Measurements from ENCODE around the gene SMYD3. TPM values are rescaled to one million over a fixed set of nuclear protein-coding genes. Genes with fewer than 3 reads are reported as not detected.

Gene SMYD3
- total RNA-seq, 2 donors from 2014 or later: 13.5 to 20.8 TPM

- Histone ChIP-seq H3K36me3 (replicated peaks in 1 of 2; ENCODE audit: insufficient read depth in 1 of 2, low read depth in 2 of 2) (no peaks in the 10 kb centered on the region), H3K9me3 (no peaks in the 10 kb centered on the region), H3K27ac (no peak overlapping the region), H3K27me3 (no peaks in the 10 kb centered on the region), H3K4me3 (no peak overlapping the region), H3K4me1 (peaks cover 6% of the 10 kb centered on the region)
- TF ChIP-seq CTCF (IDR thresholded peaks at IDR 0.05) (no peak), POLR2A (IDR thresholded peaks at IDR 0.05) (no peak)
- DNase-seq: no peak
- WGBS, 2 donors: 84 to 89% methylated on average over 13 of the region's 13 CpGs
- intact Hi-C loops (cut with DNase I): no loop called here
- no peak for ATAC-seq
Observed at GRCh38 chr1:246110343-246111219, 396.5 kb downstream of the SMYD3 start.

GRCh38 chr1:246108278-246108925 lies 398.7 kb downstream of the SMYD3 start:
- intact Hi-C loops (cut with DNase I): no loop called here
- TF ChIP-seq CTCF (IDR thresholded peaks at IDR 0.05) (no peak), POLR2A (IDR thresholded peaks at IDR 0.05) (no peak)
- Histone ChIP-seq H3K4me1 (peaks cover 6% of the 10 kb centered on the region), H3K27me3 (no peaks in the 10 kb centered on the region), H3K27ac (no peak overlapping the region), H3K36me3 (replicated peaks in 1 of 2; ENCODE audit: insufficient read depth in 1 of 2, low read depth in 2 of 2) (no peaks in the 10 kb centered on the region), H3K4me3 (no peak overlapping the region), H3K9me3 (no peaks in the 10 kb centered on the region)
- ATAC-seq (no peak), DNase-seq (no peak)
- WGBS, 2 donors: 92 to 93% methylated on average over 6 of the region's 6 CpGs

- Histone ChIP-seq H3K36me3 (replicated peaks in 1 of 2; ENCODE audit: insufficient read depth in 1 of 2, low read depth in 2 of 2) (no peaks in the 10 kb centered on the region), H3K27ac (no peak overlapping the region), H3K4me3 (no peak overlapping the region), H3K27me3 (no peaks in the 10 kb centered on the region), H3K4me1 (peaks cover 6% of the 10 kb centered on the region), H3K9me3 (no peaks in the 10 kb centered on the region)
- no peak for DNase-seq
- TF ChIP-seq CTCF (IDR thresholded peaks at IDR 0.05) (no peak), POLR2A (IDR thresholded peaks at IDR 0.05) (no peak)
- ATAC-seq: no peak
- intact Hi-C loops (cut with DNase I): no loop called here
- WGBS, 2 donors: 66 to 69% methylated on average over 4 of the region's 4 CpGs
Observed at GRCh38 chr1:246107516-246108277, 399.4 kb downstream of the SMYD3 start.

- 68 to 87% methylated on average over 5 of the region's 5 CpGs for WGBS, 2 donors
- Histone ChIP-seq H3K27ac (no peak overlapping the region), H3K27me3 (no peaks in the 10 kb centered on the region), H3K4me3 (no peak overlapping the region), H3K36me3 (replicated peaks in 1 of 2; ENCODE audit: insufficient read depth in 1 of 2, low read depth in 2 of 2) (no peaks in the 10 kb centered on the region), H3K9me3 (no peaks in the 10 kb centered on the region), H3K4me1 (peaks cover 6% of the 10 kb centered on the region)
- no peak for ATAC-seq
- intact Hi-C loops (cut with DNase I): no loop called here
- TF ChIP-seq CTCF (IDR thresholded peaks at IDR 0.05) (no peak), POLR2A (IDR thresholded peaks at IDR 0.05) (no peak)
- DNase-seq: no peak
Observed at GRCh38 chr1:246106342-246106763, 400.7 kb downstream of the SMYD3 start.
